ENCODE results near the gene EFNB2.

DNA sequence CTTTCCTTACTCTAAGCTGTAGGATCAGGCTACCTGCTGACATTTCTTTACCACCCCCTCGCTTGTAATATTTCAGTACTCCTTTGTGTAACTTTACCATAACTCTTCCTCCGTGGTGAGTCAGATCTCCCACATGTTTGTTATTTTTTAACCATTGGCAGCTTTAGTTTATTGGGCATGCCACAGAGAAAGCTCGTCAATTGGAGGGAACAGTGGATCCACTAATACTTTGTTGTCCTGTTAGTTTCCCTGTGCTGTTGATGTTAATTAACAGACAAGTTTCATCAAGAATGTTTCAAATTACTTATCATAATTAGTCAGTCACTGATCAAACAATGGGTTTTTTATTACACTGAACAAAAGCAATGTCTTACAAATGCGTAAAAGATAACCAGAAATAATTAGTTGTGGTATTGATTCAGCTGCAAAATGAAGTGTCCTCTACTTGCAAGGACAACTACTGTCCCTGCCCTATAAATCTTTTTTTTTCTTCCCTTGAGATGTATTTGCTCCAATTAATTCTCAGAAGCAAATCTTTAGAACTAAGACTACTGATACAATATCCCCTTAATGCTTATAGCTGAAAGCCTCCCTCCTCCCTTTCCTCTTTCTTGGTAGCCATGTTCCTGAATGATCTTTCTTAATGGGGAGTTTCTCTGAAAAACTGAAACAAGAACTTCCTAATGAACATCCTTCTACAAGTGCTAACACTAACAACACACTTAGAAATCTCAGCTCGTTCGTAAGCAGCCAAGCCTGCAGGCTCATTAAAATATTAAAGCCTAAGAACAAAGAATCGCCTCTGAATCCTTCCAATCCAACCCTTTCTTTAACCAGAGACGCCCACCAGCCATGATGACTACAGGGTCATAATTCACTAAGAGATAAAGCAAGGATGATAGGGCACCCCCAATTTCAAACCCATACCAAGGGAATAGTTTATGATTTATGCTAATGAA is 22.2 kb downstream of the EFNB2 start:
- TF ChIP-seq, protein P1, sequence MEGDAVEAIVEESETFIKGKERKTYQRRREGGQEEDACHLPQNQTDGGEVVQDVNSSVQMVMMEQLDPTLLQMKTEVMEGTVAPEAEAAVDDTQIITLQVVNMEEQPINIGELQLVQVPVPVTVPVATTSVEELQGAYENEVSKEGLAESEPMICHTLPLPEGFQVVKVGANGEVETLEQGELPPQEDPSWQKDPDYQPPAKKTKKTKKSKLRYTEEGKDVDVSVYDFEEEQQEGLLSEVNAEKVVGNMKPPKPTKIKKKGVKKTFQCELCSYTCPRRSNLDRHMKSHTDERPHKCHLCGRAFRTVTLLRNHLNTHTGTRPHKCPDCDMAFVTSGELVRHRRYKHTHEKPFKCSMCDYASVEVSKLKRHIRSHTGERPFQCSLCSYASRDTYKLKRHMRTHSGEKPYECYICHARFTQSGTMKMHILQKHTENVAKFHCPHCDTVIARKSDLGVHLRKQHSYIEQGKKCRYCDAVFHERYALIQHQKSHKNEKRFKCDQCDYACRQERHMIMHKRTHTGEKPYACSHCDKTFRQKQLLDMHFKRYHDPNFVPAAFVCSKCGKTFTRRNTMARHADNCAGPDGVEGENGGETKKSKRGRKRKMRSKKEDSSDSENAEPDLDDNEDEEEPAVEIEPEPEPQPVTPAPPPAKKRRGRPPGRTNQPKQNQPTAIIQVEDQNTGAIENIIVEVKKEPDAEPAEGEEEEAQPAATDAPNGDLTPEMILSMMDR (IDR thresholded peaks at IDR 0.05; ENCODE audit: insufficient read depth, low read length): no peak
- TF ChIP-seq GABPA (IDR thresholded peaks at IDR 0.05; ENCODE audit: low read depth) (no peak), POLR2AphosphoS5 (IDR thresholded peaks at IDR 0.05; ENCODE audit: low read depth) (no peak), SPI1 (IDR thresholded peaks at IDR 0.05; ENCODE audit: borderline replicate concordance, low read depth) (no peak)
- TF ChIP-seq, protein P2, sequence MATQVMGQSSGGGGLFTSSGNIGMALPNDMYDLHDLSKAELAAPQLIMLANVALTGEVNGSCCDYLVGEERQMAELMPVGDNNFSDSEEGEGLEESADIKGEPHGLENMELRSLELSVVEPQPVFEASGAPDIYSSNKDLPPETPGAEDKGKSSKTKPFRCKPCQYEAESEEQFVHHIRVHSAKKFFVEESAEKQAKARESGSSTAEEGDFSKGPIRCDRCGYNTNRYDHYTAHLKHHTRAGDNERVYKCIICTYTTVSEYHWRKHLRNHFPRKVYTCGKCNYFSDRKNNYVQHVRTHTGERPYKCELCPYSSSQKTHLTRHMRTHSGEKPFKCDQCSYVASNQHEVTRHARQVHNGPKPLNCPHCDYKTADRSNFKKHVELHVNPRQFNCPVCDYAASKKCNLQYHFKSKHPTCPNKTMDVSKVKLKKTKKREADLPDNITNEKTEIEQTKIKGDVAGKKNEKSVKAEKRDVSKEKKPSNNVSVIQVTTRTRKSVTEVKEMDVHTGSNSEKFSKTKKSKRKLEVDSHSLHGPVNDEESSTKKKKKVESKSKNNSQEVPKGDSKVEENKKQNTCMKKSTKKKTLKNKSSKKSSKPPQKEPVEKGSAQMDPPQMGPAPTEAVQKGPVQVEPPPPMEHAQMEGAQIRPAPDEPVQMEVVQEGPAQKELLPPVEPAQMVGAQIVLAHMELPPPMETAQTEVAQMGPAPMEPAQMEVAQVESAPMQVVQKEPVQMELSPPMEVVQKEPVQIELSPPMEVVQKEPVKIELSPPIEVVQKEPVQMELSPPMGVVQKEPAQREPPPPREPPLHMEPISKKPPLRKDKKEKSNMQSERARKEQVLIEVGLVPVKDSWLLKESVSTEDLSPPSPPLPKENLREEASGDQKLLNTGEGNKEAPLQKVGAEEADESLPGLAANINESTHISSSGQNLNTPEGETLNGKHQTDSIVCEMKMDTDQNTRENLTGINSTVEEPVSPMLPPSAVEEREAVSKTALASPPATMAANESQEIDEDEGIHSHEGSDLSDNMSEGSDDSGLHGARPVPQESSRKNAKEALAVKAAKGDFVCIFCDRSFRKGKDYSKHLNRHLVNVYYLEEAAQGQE (IDR thresholded peaks at IDR 0.05; ENCODE audit: insufficient replicate concordance, low read depth): no peak

Data from HL-60 (cell line).